GM10266 (cell line): ENCODE results near the gene NPY2R.

Experiments used
- DNase-seq: peaks from one replicate; pipeline ENCODE4 v3.0.0; 2012; ENCODE audit errors: extremely low spot score
- TF ChIP-seq, protein P1 (sequence below): IDR thresholded peaks from 2 replicates; pipeline ENCODE4 v1.5.1; 2012; ENCODE audit warnings: mild to moderate bottlenecking, low read depth; ENCODE audit not compliant: control insufficient read depth, insufficient read depth; ENCODE audit errors: missing control alignments

Gene NPY2R

GRCh38 chr4:155186972-155187371, 21.5 kb upstream of the NPY2R start:
- TF ChIP-seq, protein P1, sequence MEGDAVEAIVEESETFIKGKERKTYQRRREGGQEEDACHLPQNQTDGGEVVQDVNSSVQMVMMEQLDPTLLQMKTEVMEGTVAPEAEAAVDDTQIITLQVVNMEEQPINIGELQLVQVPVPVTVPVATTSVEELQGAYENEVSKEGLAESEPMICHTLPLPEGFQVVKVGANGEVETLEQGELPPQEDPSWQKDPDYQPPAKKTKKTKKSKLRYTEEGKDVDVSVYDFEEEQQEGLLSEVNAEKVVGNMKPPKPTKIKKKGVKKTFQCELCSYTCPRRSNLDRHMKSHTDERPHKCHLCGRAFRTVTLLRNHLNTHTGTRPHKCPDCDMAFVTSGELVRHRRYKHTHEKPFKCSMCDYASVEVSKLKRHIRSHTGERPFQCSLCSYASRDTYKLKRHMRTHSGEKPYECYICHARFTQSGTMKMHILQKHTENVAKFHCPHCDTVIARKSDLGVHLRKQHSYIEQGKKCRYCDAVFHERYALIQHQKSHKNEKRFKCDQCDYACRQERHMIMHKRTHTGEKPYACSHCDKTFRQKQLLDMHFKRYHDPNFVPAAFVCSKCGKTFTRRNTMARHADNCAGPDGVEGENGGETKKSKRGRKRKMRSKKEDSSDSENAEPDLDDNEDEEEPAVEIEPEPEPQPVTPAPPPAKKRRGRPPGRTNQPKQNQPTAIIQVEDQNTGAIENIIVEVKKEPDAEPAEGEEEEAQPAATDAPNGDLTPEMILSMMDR: no peak
- no peak for DNase-seq

GRCh38 chr4:155187989-155188388, 20.4 kb upstream of the NPY2R start:
- no peak for DNase-seq
- TF ChIP-seq, protein P1: no peak

DNA sequence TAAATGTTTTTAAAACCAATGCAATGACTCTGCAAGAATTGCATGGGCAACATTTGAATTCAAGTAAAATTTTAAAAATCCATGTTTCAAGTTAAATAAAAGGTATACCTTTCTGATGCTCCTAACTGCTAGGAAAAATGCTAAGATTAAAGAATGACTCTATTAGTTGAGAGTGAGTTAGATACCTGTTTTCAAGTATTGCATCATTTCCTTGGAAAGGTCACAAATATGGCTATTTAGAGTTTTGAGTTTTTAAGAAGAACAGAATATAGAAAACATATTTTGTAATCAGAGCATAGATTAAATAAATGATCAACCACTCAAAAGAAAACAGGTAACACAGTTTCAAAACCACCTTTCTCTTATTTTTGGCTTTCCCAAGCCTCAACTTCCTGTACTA, 18.3 kb upstream of the NPY2R start:
- no peak for DNase-seq

GRCh38 chr4:155197757-155198156, 10.7 kb upstream of the NPY2R start:
- no peak for DNase-seq
- TF ChIP-seq, protein P1: no peak

More for the DNA sequence above, 18.3 kb upstream of the NPY2R start:
- TF ChIP-seq, protein P1: no peak

DNA sequence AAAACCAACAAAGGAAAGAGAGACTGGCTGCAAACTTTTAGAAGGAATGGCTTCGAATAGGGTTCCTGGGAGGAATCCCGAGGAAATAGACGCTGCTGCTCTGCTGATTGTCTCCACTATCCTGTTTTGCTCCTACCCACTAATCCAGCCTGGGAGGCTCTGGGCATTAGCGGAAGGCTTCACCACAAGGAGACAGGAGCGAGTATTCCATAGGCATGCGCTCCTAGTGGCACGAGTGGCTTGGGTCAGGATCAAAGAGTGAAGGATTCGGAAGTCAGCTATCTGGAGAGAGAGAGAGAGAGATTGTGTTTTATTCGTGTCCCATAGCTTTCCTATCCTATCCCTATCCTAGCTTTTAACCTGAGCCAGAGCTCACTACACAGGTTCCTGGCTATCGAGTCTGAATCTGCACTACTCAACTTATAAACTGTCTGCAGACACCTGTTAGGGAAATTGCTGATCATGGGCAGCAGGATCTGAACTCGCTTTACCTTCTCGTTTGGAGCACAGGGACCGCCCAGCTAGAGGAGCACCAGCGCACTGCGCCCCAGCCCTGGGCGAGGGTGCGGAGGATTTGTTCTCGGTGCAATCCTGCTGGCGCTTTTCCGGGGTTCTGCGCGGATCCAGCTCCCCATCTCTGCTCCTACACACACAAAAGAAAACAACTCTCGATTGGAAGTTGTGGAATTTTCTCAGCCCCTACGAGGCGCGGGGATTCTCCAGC, 740 bp upstream of the NPY2R start:
- no peak for DNase-seq

GRCh38 chr4:155220025-155220424, 11.6 kb downstream of the NPY2R start:
- TF ChIP-seq, protein P1: no peak
- DNase-seq: no peak

More for the DNA sequence above, 740 bp upstream of the NPY2R start:
- TF ChIP-seq, protein P1: no peak

DNA sequence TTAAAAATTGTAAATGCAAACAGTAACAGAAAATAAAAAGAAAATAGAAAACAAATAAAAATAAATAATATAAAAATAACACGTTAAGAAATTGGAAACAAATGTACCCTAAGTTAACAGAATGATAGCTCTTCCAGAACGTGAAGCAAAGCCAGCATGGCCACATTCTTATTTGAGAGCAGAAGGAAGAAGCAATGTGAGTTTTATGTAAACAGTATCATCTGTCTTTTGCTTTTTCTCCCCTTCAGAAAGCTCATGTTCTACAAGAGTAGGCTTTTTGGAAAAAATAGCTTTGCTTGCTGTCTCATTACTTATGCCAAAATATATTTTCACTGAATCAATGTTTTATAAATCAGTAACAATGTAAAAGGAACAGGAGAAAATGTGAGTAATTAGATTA, 18.7 kb downstream of the NPY2R start:
- DNase-seq: no peak

More for the DNA sequence above, 18.7 kb downstream of the NPY2R start:
- TF ChIP-seq, protein P1: no peak
